GM18505 (cell line): Measurements from ENCODE around the gene NHERF1.

ENCODE experiments used
- ATAC-seq: cut with Tn5 transposase; IDR thresholded peaks from one replicate; pipeline ENCODE4 v1.9.1; 2021; ENCODE audit not compliant: unreplicated experiment
- POLR2A ChIP-seq: IDR thresholded peaks from 4 replicates; pipeline ENCODE4 v1.6.1; 2011; ENCODE audit warnings: borderline replicate concordance; ENCODE audit not compliant: insufficient read depth, insufficient read length; ENCODE audit errors: extremely low read depth

The NHERF1 gene

GRCh38 chr17:74814453-74814852 is 66.0 kb downstream of the NHERF1 start:
- no peak for ATAC-seq
- TF ChIP-seq POLR2A = no peak

GRCh38 chr17:74815067-74815466 is 66.6 kb downstream of the NHERF1 start:
- ATAC-seq = no peak

GRCh38 chr17:74815550-74816370 is 67.3 kb downstream of the NHERF1 start:
- TF ChIP-seq POLR2A = no peak
- ATAC-seq = no peak

More at GRCh38 chr17:74815067-74815466, 66.6 kb downstream of the NHERF1 start:
- TF ChIP-seq POLR2A = no peak

- TF ChIP-seq POLR2A = no peak
- no peak for ATAC-seq
These were observed 68.6 kb downstream of the NHERF1 start for GRCh38 chr17:74816905-74817620.

- TF ChIP-seq POLR2A = no peak
- no peak for ATAC-seq
These were observed 70.0 kb downstream of the NHERF1 start for GRCh38 chr17:74818291-74818938.
